Adipose tissue (tissue), 3 donors: ENCODE measurements around the gene TAMALIN. TPM values are rescaled to one million over a fixed set of nuclear protein-coding genes. Genes with fewer than 3 reads are reported as not detected.

Source experiments
- H3K27ac ChIP-seq: one replicate; pipeline ENCODE4 v1.5.1; 2013; ENCODE audit warnings: low read depth, low read length
- WGBS, 3 donors: extraction: QIAGEN DNeasy Blood & Tissue Kit; methylation state at CpG; one replicate each; pipeline ENCODE4 v1.1.7; 2013; 5-methylcytosine and 5-hydroxymethylcytosine counted together
- polyA plus RNA-seq, 3 donors: library from polyadenylated mRNA; stranded (reverse); fragments of 200-250 nt; gene quantifications; one replicate each; pipeline ENCODE4 v1.2.3, GENCODE V29; 2013
- donor health status: healthy with polysubstance abuse.
- donor health status: Bipolar disorder and iron deficiency.
- donor health status: healthy.

TAMALIN gene
- polyA plus RNA-seq, 3 donors, result 12.6 to 68.3 (median 63.3) TPM

GRCh38 chr12:52059582-52060497, 53.1 kb downstream of the TAMALIN start:
- no peak overlapping the region for H3K27ac ChIP-seq
- 81 to 83% (median 83%) methylated on average over 12 of the region's 12 CpGs for WGBS, 3 donors

DNA sequence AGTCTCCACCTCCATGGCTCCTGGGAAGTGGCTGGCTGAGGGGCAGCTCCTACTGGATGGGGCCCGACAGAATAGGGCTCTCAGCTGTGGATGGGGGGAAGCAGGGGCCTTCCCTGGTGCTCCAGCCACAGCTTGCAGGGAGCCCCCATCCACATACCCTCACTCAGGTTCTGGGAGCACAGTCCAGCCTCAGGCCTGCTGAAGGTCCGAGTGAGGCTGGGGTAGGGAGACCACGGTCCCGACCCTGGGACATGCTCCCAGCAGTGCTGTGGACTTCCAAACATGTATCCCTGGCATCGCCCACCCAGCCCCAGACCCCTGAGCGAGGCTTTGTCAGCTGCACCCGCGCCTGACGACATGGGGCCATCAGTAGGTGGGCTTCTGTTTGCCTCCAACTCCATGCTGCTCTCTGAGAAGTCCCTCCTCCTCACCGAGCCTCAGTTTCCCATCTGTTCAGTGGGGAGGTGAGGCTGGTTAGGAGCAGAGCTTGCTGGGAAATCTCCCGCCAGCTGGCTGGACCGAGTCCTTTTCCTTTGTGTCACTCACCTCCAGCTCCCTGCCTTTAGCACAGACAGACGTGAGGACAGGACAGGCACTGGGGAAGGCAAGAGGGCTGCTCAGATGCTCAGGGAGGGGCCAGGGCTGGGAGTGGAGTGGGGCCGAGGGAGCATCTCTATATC, 53.9 kb downstream of the TAMALIN start:
- no peak overlapping the region for H3K27ac ChIP-seq
- WGBS, 3 donors, result 81 to 90% (median 89%) methylated on average over 14 of the region's 14 CpGs

DNA sequence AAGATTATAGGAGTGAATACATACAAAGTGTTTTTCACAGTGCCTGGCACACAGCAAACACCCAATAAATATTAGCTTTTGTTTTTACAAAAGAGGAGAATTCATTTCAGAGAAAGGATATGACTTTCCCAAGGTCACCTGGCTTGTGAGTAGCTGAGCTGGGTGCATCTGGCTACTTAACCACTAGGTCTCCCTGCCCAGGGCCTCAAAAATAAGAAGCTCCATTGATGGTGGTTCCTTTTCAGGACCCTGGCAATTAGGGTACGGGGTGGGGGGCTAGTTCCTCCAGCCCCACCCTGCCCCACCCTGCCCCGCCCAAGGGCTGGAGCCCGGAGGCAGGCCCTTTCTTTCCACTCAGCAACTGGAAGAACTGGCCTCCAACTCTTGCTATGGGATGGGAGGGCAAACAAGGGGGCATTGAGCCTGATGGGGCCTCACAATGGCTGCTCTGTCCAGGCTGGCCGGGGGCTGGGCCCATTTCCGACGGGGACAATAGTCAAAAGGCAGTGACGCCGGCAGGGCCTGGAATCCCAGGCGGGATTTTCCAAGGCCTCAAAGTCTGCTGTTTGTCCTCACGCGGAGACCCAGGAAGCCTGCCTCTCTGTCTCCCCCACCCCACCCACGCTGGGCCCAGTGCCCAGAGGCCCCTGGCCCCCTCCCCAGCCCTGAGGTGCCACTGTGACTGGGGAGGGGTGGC, 54.9 kb downstream of the TAMALIN start:
- no peak overlapping the region for H3K27ac ChIP-seq
- WGBS, 3 donors, result 66 to 83% (median 83%) methylated on average over 12 of the region's 12 CpGs

- WGBS, 3 donors, result 52 to 86% (median 78%) methylated on average over 5 to 6 of the region's 6 CpGs
- H3K27ac ChIP-seq, result no peak overlapping the region
Measured at GRCh38 chr12:52062167-52063081, 55.7 kb downstream of the TAMALIN start.

DNA sequence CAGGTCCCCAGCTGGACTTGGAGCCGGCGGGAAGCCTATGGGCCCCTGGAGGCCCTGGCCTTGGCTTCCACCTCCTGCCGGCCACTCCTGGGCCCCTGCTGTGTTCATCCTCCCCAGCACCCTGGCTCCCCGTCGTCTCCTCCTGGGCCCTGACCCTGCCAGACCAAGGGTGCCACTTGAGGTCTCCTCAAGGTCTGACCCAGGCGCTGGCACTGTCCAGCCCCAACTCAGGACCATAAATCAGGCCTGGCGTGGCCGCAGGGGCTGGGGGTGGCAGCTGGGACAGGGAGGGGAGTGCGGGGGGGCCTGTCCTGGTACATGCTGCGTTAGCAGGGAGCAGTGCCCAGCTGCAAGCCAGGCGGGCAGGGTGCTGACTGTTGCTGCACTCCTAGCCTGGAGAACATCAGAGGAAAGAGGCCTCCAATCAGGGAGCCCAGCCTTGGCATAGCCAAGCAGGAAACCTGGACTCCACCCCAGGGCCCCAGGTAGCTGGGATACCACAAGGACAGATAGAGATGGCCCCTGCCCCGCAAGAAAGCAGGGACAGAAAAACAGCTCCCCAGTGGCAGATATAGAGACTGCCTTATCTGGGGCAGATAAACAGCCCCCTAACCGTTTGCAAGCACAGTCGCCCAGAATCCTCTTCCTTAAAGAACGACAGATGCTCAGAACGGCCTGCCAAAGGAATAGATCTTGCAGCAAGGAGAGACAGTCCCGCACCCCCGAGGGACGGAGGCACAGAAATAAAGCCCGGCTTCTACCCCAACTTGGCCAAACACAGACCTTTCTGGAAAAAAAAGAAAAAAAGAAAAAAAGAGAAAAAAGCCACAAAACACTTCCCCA, 56.6 kb downstream of the TAMALIN start:
- WGBS, 3 donors, result 50 to 76% (median 67%) methylated on average over 20 of the region's 20 CpGs
- no peak overlapping the region for H3K27ac ChIP-seq

DNA sequence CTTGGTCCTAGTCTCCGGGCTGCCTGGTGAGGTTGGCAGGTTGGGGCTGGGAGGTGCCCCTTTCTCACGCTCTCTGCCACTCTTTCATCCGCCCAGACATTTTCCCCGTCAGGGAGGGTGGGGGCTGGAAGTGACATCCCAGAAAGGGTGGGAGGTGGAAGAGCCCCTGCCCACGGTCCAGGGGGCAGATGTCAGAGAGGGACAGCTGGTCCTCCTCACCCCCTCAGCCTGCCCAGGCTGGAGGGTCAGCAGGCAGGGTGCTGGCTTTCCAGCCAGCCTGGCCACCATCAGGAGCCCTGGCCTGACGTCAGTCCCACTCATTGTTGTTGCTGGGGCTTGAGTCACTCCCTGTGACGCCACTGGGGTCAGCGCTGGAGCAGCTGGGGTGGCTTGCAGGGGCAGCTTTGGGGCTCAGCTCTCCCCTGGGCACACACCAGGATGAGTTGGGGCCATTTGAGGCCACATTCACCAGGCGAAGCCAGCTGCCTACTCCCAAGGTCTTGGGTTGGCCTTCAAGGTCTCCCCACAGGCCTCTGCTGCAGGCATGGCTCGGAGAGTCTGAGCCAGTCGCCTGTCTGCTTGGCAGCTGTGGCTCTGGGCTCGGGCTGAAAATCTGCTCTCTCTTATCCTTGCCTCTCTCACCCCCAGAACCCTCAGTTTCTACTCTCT, 57.4 kb downstream of the TAMALIN start:
- WGBS, 3 donors, result 57 to 73% (median 66%) methylated on average over 12 of the region's 12 CpGs
- H3K27ac ChIP-seq, result peak overlapping the region; percentile 11

Other genes starting within 250 kb of the TAMALIN start
- under 1 TPM; 0.12 to 0.30 (median 0.22) TPM for gene FIGNL2, start 158.2 kb upstream of the TAMALIN start, polyA plus RNA-seq
- under 1 TPM in 1 of 3 donors, not detected in 2; 0.03 TPM for gene ANKRD33, start 118.8 kb upstream of the TAMALIN start, polyA plus RNA-seq
- gene ACVRL1, start 99.4 kb upstream of the TAMALIN start, polyA plus RNA-seq, result 10 to 100 TPM; 12.9 to 61.5 (median 59.9) TPM
- gene ACVR1B, start 55.2 kb upstream of the TAMALIN start, polyA plus RNA-seq, result 10 to 100 TPM in 2 of 3 donors, 1 to 10 TPM in 1; 8.9 to 26.9 (median 20.0) TPM
- 1,000 to 10,000 TPM in 1 of 3 donors, 100 to 1,000 TPM in 1, 10 to 100 TPM in 1; 41.8 to 1,093 (median 360) TPM for gene NR4A1, start 44.5 kb downstream of the TAMALIN start, polyA plus RNA-seq
- gene ATG101, start 63.0 kb downstream of the TAMALIN start, polyA plus RNA-seq, result 10 to 100 TPM; 34.1 to 68.7 (median 58.5) TPM
- gene SMIM41, start 72.8 kb downstream of the TAMALIN start, polyA plus RNA-seq, result under 1 TPM in 2 of 3 donors, not detected in 1; 0.27 to 0.35 TPM
- 1 to 10 TPM in 1 of 3 donors, under 1 TPM in 2; 0.19 to 5.4 (median 0.22) TPM for gene KRT80, start 185.1 kb downstream of the TAMALIN start, polyA plus RNA-seq
- gene KRT7, start 226.3 kb downstream of the TAMALIN start, polyA plus RNA-seq, result 10 to 100 TPM in 2 of 3 donors, 1 to 10 TPM in 1; 9.5 to 51.5 (median 18.1) TPM